GM19035 (cell line): ENCODE data around the gene RGR.
"Not testable (repeated sequence)": the region's sequence is repeated elsewhere in the genome, so short reads cannot be mapped to it uniquely, and the experiment has no call there.

ENCODE experiments used
- ATAC-seq: cut with Tn5 transposase; IDR thresholded peaks from one replicate; pipeline ENCODE4 v1.9.1; 2021; ENCODE audit not compliant: unreplicated experiment

RGR gene

GRCh38 chr10:84256510-84257342 lies 11.9 kb downstream of the RGR start:
- ATAC-seq, result peak; percentile 72

GRCh38 chr10:84257343-84258020 lies 12.6 kb downstream of the RGR start:
- no peak for ATAC-seq

GRCh38 chr10:84258034-84258695 lies 13.3 kb downstream of the RGR start:
- no peak for ATAC-seq

- ATAC-seq, result no peak
Observed at GRCh38 chr10:84261236-84261915, 16.5 kb downstream of the RGR start.

- no peak for ATAC-seq
Observed at GRCh38 chr10:84262190-84262956, 17.5 kb downstream of the RGR start.

GRCh38 chr10:84263716-84264115 lies 18.9 kb downstream of the RGR start:
- no peak for ATAC-seq

- ATAC-seq, result peak; percentile 96
Observed at GRCh38 chr10:84264611-84265141, 19.8 kb downstream of the RGR start.

- no peak for ATAC-seq
Observed at GRCh38 chr10:84265418-84265817, 20.6 kb downstream of the RGR start.

GRCh38 chr10:84267503-84268126 lies 22.8 kb downstream of the RGR start:
- no peak for ATAC-seq

- no peak for ATAC-seq
Observed at GRCh38 chr10:84269162-84269561, 24.3 kb downstream of the RGR start.

- no peak for ATAC-seq
Observed at GRCh38 chr10:84269773-84270172, 24.9 kb downstream of the RGR start.

- ATAC-seq, result no peak
Observed at GRCh38 chr10:84270708-84271107, 25.9 kb downstream of the RGR start.

GRCh38 chr10:84279876-84280475 lies 35.1 kb downstream of the RGR start:
- ATAC-seq, result not testable (repeated sequence)

- ATAC-seq, result no peak
Observed at GRCh38 chr10:84286695-84287094, 41.8 kb downstream of the RGR start.

GRCh38 chr10:84288151-84288550 lies 43.3 kb downstream of the RGR start:
- no peak for ATAC-seq

GRCh38 chr10:84289521-84290200 lies 44.8 kb downstream of the RGR start:
- no peak for ATAC-seq

GRCh38 chr10:84290235-84290634 lies 45.4 kb downstream of the RGR start:
- ATAC-seq, result no peak

- ATAC-seq, result no peak
Observed at GRCh38 chr10:84291384-84291783, 46.5 kb downstream of the RGR start.

GRCh38 chr10:84292502-84292901 lies 47.6 kb downstream of the RGR start:
- peak; percentile 65 for ATAC-seq
